H1 (cell line): ENCODE measurements around the gene CTF1. TPM values are rescaled to one million over a fixed set of nuclear protein-coding genes. Genes with fewer than 3 reads are reported as not detected.

Experiments used
- CTCF ChIA-PET: fragments of 300-600 bp; sonication (Branson Sonifier 250); formaldehyde crosslinking; loops from one replicate; lab custom pipeline; 2021; ENCODE audit not compliant: partially characterized antibody; lab: Charles Lee
- POLR2A ChIA-PET: fragments of 300-600 bp; sonication (Branson Sonifier 250); formaldehyde crosslinking; loops from one replicate; lab custom pipeline; 2021; ENCODE audit warnings: inconsistent platforms; ENCODE audit not compliant: partially characterized antibody; lab: Charles Lee
- DNase-seq, 2 experiments: peaks; one replicate each; pipeline versions ENCODE4 v3.0.0 to v3.0.0-alpha.2; 2010 to 2022; ENCODE audit warnings: low spot score in 2 of 2, low read depth in 1 of 2, mixed read lengths in 1 of 2
- FAIRE-seq: peaks from 2 replicates; lab custom pipeline; 2011; peaks lifted over from hg19 to GRCh38; lab: Jason Lieb, UNC
- H2AFZ ChIP-seq: 2 replicates; pipeline ENCODE4 v1.8.1; 2012; ENCODE audit warnings: low read length, inconsistent platforms
- H2AK5ac ChIP-seq: 2 replicates; pipeline ENCODE4 v1.6.1; 2013; ENCODE audit warnings: low read depth, low read length
- H2BK120ac ChIP-seq: replicated peaks from 2 replicates; pipeline ENCODE3; 2013; ENCODE audit warnings: low read depth, low read length, inconsistent platforms
- H2BK12ac ChIP-seq: 2 replicates; pipeline ENCODE4 v1.6.1; 2013; ENCODE audit warnings: low read depth, low read length
- H2BK15ac ChIP-seq: 2 replicates; pipeline ENCODE4 v1.6.1; 2013; ENCODE audit warnings: low read length
- H2BK20ac ChIP-seq: 2 replicates; pipeline ENCODE4 v1.6.1; 2013; ENCODE audit warnings: low read length
- H2BK5ac ChIP-seq: 2 replicates; pipeline ENCODE4 v1.6.1; 2013; ENCODE audit warnings: low read depth, low read length
- H3K14ac ChIP-seq: 2 replicates; pipeline ENCODE4 v1.6.1; 2013; ENCODE audit warnings: inconsistent platforms; ENCODE audit not compliant: insufficient read length
- H3K18ac ChIP-seq: 2 replicates; pipeline ENCODE4 v1.6.1; 2013; ENCODE audit warnings: low read length; ENCODE audit errors: extremely low read depth
- H3K23ac ChIP-seq: 2 replicates; pipeline ENCODE4 v1.6.1; 2013; ENCODE audit warnings: inconsistent platforms; ENCODE audit not compliant: insufficient read length
- H3K23me2 ChIP-seq: 2 replicates; pipeline ENCODE4 v1.6.1; 2013; ENCODE audit warnings: low read depth, low read length
- H3K27ac ChIP-seq: 2 replicates; pipeline ENCODE4 v1.6.1; 2011; ENCODE audit warnings: low read depth, low read length, inconsistent platforms
- H3K27me3 ChIP-seq, 4 experiments: replicated peaks in 1 of 4; 1 replicate in 1 of 4; 2 replicates in 3 of 4; pipeline versions ENCODE4 v1.6.1 to v1.8.1; 2011 to 2013; ENCODE audit warnings: low read length in 3 of 4, mild to moderate bottlenecking in 3 of 4, inconsistent platforms in 2 of 4, mixed read lengths in 2 of 4, moderate library complexity in 1 of 4; ENCODE audit not compliant: control insufficient read depth in 3 of 4, insufficient read depth in 3 of 4; ENCODE audit errors: extremely low read depth in 1 of 4
- H3K36me3 ChIP-seq, 4 experiments: 2 replicates each; pipeline versions ENCODE4 v1.6.1 to v1.8.1; 2011 to 2013; ENCODE audit warnings: mild to moderate bottlenecking in 4 of 4, low read length in 3 of 4, moderate library complexity in 2 of 4, control low read depth in 1 of 4, inconsistent platforms in 1 of 4; ENCODE audit not compliant: insufficient read depth in 4 of 4, control insufficient read depth in 2 of 4
- H3K4ac ChIP-seq: replicated peaks from 2 replicates; pipeline ENCODE3; 2013; ENCODE audit warnings: low read length, low read depth, mixed read lengths, inconsistent platforms; ENCODE audit not compliant: insufficient read length
- H3K4me1 ChIP-seq, 4 experiments: replicated peaks in 1 of 4; 1 replicate in 1 of 4; 2 replicates in 3 of 4; pipeline versions ENCODE4 v1.6.1 to v1.8.1; 2011 to 2013; ENCODE audit warnings: low read length in 3 of 4, inconsistent platforms in 2 of 4, mixed read lengths in 1 of 4; ENCODE audit not compliant: insufficient read depth in 4 of 4, control insufficient read depth in 3 of 4
- H3K4me2 ChIP-seq, 2 experiments: 2 replicates each; pipeline versions ENCODE4 v1.6.1 to v1.8.1; 2011 to 2013; ENCODE audit warnings: low read depth in 2 of 2, low read length in 2 of 2, control low read depth in 1 of 2, inconsistent platforms in 1 of 2, mild to moderate bottlenecking in 1 of 2; ENCODE audit not compliant: insufficient read depth in 1 of 2
- H3K4me3 ChIP-seq, 4 experiments: fragments of 200-600, 300-600 bp in 1 of 4; sonication (generic), shearing (Covaris generic), sonication (Bioruptor Twin) in 1 of 4; 2 replicates each; pipeline versions ENCODE4 v1.5.1 to v1.8.1; 2011 to 2016; ENCODE audit warnings: low read length in 4 of 4, low read depth in 3 of 4, control low read depth in 2 of 4, inconsistent platforms in 2 of 4, mild to moderate bottlenecking in 2 of 4, mixed read lengths in 1 of 4, moderate library complexity in 1 of 4; ENCODE audit not compliant: insufficient read depth in 2 of 4; ENCODE audit errors: extremely low read depth in 1 of 4
- H3K56ac ChIP-seq: replicated peaks from 2 replicates; pipeline ENCODE3; 2013; ENCODE audit warnings: low read depth, mild to moderate bottlenecking, mixed read lengths, low read length, inconsistent platforms; ENCODE audit not compliant: insufficient read length
- H3K79me1 ChIP-seq: 2 replicates; pipeline ENCODE4 v1.6.1; 2013; ENCODE audit warnings: low read depth, low read length, control low read depth
- H3K79me2 ChIP-seq, 2 experiments: 2 replicates each; pipeline versions ENCODE4 v1.6.1 to v1.8.1; 2012 to 2013; ENCODE audit warnings: low read length in 2 of 2, mild to moderate bottlenecking in 2 of 2, inconsistent platforms in 1 of 2; ENCODE audit not compliant: insufficient read depth in 2 of 2, control insufficient read depth in 1 of 2
- H3K9ac ChIP-seq, 4 experiments: replicated peaks in 1 of 4; 1 replicate in 1 of 4; 2 replicates in 3 of 4; pipeline versions ENCODE4 v1.6.1 to v1.8.1; 2011 to 2013; ENCODE audit warnings: low read depth in 3 of 4, low read length in 3 of 4, control low read depth in 2 of 4, mild to moderate bottlenecking in 2 of 4, moderate library complexity in 2 of 4, inconsistent platforms in 1 of 4; ENCODE audit errors: extremely low read depth in 1 of 4
- H3K9me3 ChIP-seq, 2 experiments: 2 replicates each; pipeline versions ENCODE4 v1.6.1 to v1.8.1; 2012 to 2013; ENCODE audit warnings: mild to moderate bottlenecking in 2 of 2, moderate library complexity in 2 of 2, control low read depth in 1 of 2, inconsistent platforms in 1 of 2, low read depth in 1 of 2, low read length in 1 of 2, mixed read lengths in 1 of 2; ENCODE audit not compliant: insufficient read depth in 2 of 2
- H4K20me1 ChIP-seq, 2 experiments: replicated peaks in 1 of 2; 2 replicates each; pipeline versions ENCODE3 to v1.8.1; 2011 to 2013; ENCODE audit warnings: inconsistent platforms in 2 of 2, low read length in 2 of 2, mild to moderate bottlenecking in 1 of 2; ENCODE audit not compliant: insufficient read depth in 2 of 2, control insufficient read depth in 1 of 2
- H4K5ac ChIP-seq: 2 replicates; pipeline ENCODE4 v1.6.1; 2013; ENCODE audit warnings: low read length, low read depth, mixed read lengths, inconsistent platforms; ENCODE audit not compliant: insufficient read length
- H4K8ac ChIP-seq: 2 replicates; pipeline ENCODE4 v1.8.0; 2013; ENCODE audit warnings: mild to moderate bottlenecking, moderate library complexity, low read length, inconsistent platforms; ENCODE audit not compliant: insufficient read depth; ENCODE audit errors: extremely low read depth
- H4K91ac ChIP-seq: replicated peaks from 2 replicates; pipeline ENCODE3; 2013; ENCODE audit warnings: low read length, mixed read lengths, inconsistent platforms; ENCODE audit not compliant: insufficient read length
- BACH1 ChIP-seq: IDR thresholded peaks from 2 replicates; pipeline ENCODE4 v1.6.1; 2012; ENCODE audit warnings: low read length, improper control_type of control experiment
- EP300 ChIP-seq, 2 experiments: IDR thresholded peaks; 1 replicate in 1 of 2; 2 replicates in 1 of 2; pipeline ENCODE4 v1.6.1; 2011 to 2012; ENCODE audit warnings: low read depth in 2 of 2, low read length in 2 of 2, mild to moderate bottlenecking in 2 of 2, borderline replicate concordance in 1 of 2, inconsistent platforms in 1 of 2, moderate library complexity in 1 of 2
- GABPA ChIP-seq: IDR thresholded peaks from 2 replicates; pipeline ENCODE4 v1.6.1; 2011; ENCODE audit warnings: mild to moderate bottlenecking, low read length, moderate library complexity, borderline replicate concordance; ENCODE audit not compliant: insufficient read depth
- HDAC2 ChIP-seq, 2 experiments: fragments of 300-600 bp in 1 of 2; sonication (generic) in 1 of 2; IDR thresholded peaks; 2 replicates each; pipeline ENCODE4 v1.6.1; 2011 to 2012; ENCODE audit warnings: low read depth in 2 of 2, low read length in 2 of 2, mild to moderate bottlenecking in 2 of 2, moderate library complexity in 2 of 2, borderline replicate concordance in 1 of 2, inconsistent platforms in 1 of 2
- KDM4A ChIP-seq: IDR thresholded peaks from one replicate; pipeline ENCODE4 v1.7.1; 2012; ENCODE audit warnings: low read depth, mild to moderate bottlenecking, moderate library complexity, low read length, inconsistent platforms; ENCODE audit not compliant: severe bottlenecking
- POU5F1 ChIP-seq: IDR thresholded peaks from 2 replicates; pipeline ENCODE4 v1.6.1; 2011; ENCODE audit warnings: low read depth, mild to moderate bottlenecking, low read length, moderate library complexity
- RNF2 ChIP-seq: fragments of 200-900, 300-1000 bp; sonication (generic); IDR thresholded peaks from 2 replicates; pipeline ENCODE4 v1.7.1; 2016; ENCODE audit warnings: borderline replicate concordance, low read depth, mild to moderate bottlenecking, antibody characterized with exemption, low read length; ENCODE audit not compliant: poor library complexity, severe bottlenecking; ENCODE audit errors: missing control alignments
- SIN3A ChIP-seq, 2 experiments: IDR thresholded peaks in 1 of 2; conservative IDR thresholded peaks in 1 of 2; 2 replicates each; pipeline ENCODE4 v1.6.1; 2011 to 2012; ENCODE audit warnings: low read length in 2 of 2, improper control_type of control experiment in 1 of 2, low read depth in 1 of 2, mild to moderate bottlenecking in 1 of 2
- SIX5 ChIP-seq: IDR thresholded peaks from 2 replicates; pipeline ENCODE4 v1.6.1; 2011; ENCODE audit warnings: mild to moderate bottlenecking, low read depth, low read length
- ZNF274 ChIP-seq: IDR thresholded peaks from 2 replicates; pipeline ENCODE4 v1.7.0; 2012; ENCODE audit warnings: low read length, borderline replicate concordance; ENCODE audit errors: extremely low read depth
- WGBS, 2 experiments: shearing (Covaris generic) in 1 of 2; methylation state at CpG; one replicate each; pipeline versions ENCODE4 v1.1.6 to v1.1.7; 2013 to 2015; ENCODE audit warnings: low lambda C conversion rate in 2 of 2, mixed read lengths in 2 of 2, inconsistent platforms in 1 of 2, low coverage in 1 of 2, missing lambda C conversion rate in 1 of 2; ENCODE audit not compliant: insufficient replicate concordance in 2 of 2, insufficient coverage in 1 of 2, insufficient read length in 1 of 2; ENCODE audit errors: extremely low coverage in 1 of 2, missing lambda C conversion rate in 1 of 2; 5-methylcytosine and 5-hydroxymethylcytosine counted together
- polyA plus RNA-seq, 7 experiments: library from polyadenylated mRNA; depleted of rRNA in 3 of 7; stranded (reverse) in 5 of 7; unstranded in 2 of 7; fragments of >200 nt in 5 of 7; fragments of 200-250 nt in 2 of 7; gene quantifications; 1 replicate in 5 of 7; 2 replicates in 1 of 7; 4 replicates in 1 of 7; pipeline versions ENCODE4 v1.2.1 to v1.2.3, GENCODE V29; 2011 to 2013; ENCODE audit warnings: missing spikeins in 2 of 7, mixed read lengths in 2 of 7
- total RNA-seq: library from RNA; stranded (reverse); fragmentation: NEBNext Ultra II Directional; extraction: Animal tissue kit (Norgen Biotek cat#: 25700); gene quantifications from 2 replicates; pipeline ENCODE4 v1.2.1, GENCODE V29; 2021

CTF1 gene
- total and polyA plus RNA-seq, 2 of the 8 experiments (the other 6 are each of a cell fraction or from before 2014, with no cell fraction given) = 0.97 to 3.4 TPM

DNA sequence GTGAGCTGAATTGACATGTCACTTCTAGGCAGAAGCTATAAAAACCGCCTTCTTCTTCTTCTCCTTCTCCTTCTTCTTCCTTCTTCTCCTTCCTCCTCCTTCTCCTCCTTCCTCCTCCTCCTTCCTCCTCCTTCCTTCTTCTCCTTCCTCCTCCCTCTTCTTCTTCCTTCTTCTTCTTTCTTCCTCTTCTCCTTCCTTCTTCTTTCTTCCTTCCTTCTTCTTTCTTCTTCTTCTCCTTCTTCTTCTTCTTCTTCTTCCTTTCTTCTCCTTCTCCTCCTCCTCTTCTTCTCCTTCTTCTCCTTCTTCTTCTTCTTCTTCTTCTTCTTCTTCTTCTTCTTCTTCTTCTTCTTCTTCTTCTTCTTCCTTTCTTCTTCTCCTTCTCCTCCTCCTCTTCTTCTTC is 22.2 kb downstream of the CTF1 start:
- no peak for TF ChIP-seq POU5F1
- no peak for TF ChIP-seq SIN3A (conservative IDR thresholded peaks at IDR 0.05 in 1 of 2, IDR thresholded peaks at IDR 0.05 in 1 of 2; ENCODE audit: low read depth in 1 of 2, low read length in 2 of 2)
- no peak for TF ChIP-seq RNF2
- TF ChIP-seq KDM4A = no peak
- TF ChIP-seq GABPA = no peak
- no peak for TF ChIP-seq ZNF274
- TF ChIP-seq HDAC2 (IDR thresholded peaks at IDR 0.05; ENCODE audit: borderline replicate concordance in 1 of 2, low read depth in 2 of 2, low read length in 2 of 2) = no peak
- TF ChIP-seq BACH1 = no peak
- TF ChIP-seq EP300 (IDR thresholded peaks at IDR 0.05; ENCODE audit: borderline replicate concordance in 1 of 2, low read depth in 2 of 2, low read length in 2 of 2) = no peak
- no peak for TF ChIP-seq SIX5
- Histone ChIP-seq H2AFZ (no peak overlapping the region), H4K8ac (no peak overlapping the region), H2BK12ac (no peak overlapping the region), H3K56ac (no peak overlapping the region), H4K5ac (no peak overlapping the region), H3K79me2 (no peaks in the 10 kb centered on the region), H4K20me1 (peaks cover 0 to 2% of the 10 kb centered on the region in 2 experiments), H3K4me1 (no peaks in the 10 kb centered on the region; a peak in 2 of 7 replicates), H3K27me3 (no peaks in the 10 kb centered on the region), H3K4me3 (no peak overlapping the region), H3K36me3 (no peaks in the 10 kb centered on the region), H2AK5ac (no peak overlapping the region), H3K4ac (no peak overlapping the region), H2BK15ac (no peak overlapping the region), H2BK20ac (no peak overlapping the region), H3K27ac (no peak overlapping the region), H2BK120ac (no peak overlapping the region), H3K18ac (no peak overlapping the region), H3K14ac (no peak overlapping the region), H3K79me1 (no peaks in the 10 kb centered on the region), H3K23ac (no peak overlapping the region), H3K23me2 (peaks cover 5% of the 10 kb centered on the region; the same call in 1 of the 2 replicates), H3K9me3 (no peaks in the 10 kb centered on the region), H4K91ac (no peak overlapping the region), H2BK5ac (no peak overlapping the region), H3K9ac (no peak overlapping the region), H3K4me2 (no peak overlapping the region)
- ChIA-PET POLR2A (interaction anchor here (1.0 to 1.5 kb wide), 2 partner anchors 25 to 113 kb away, joined by 3 read pairs; partner anchors contain the start of gene BCL7C), CTCF (interaction anchor here (0.5 to 8.0 kb wide), 6 partner anchors 17 to 291 kb away, joined by 3 to 63 read pairs (median 4); no protein-coding TSS in a partner anchor)
- WGBS, 2 experiments = 86% methylated on average over 1 of the region's 1 CpG; no CpG with 5 or more reads in 1 of the 2 experiments
- DNase-seq (no peak), FAIRE-seq (no peak)
